Caco-2 (cell line): ENCODE results near the gene TSPAN33. TPM values are rescaled to one million over a fixed set of nuclear protein-coding genes. Genes with fewer than 3 reads are reported as not detected.
"Not testable (repeated sequence)": the region's sequence is repeated elsewhere in the genome, so short reads cannot be mapped to it uniquely, and the experiment has no call there.

Experiments
- BruUV-seq: library from RNA; stranded (reverse); fragments of 400-500 nt; replicated peaks from 2 replicates; lab custom pipeline; 2021; lab: Mats Ljungman, UMichigan
- CTCF ChIA-PET: fragments of 300-600 bp; sonication (Branson Sonifier 250); formaldehyde crosslinking; loops from one replicate; lab custom pipeline; 2022; ENCODE audit warnings: antibody characterized with exemption; lab: Charles Lee
- POLR2A ChIA-PET: fragments of 300-600 bp; sonication (Branson Sonifier 250); formaldehyde crosslinking; loops from one replicate; lab custom pipeline; 2022; ENCODE audit warnings: antibody characterized with exemption; lab: Charles Lee
- DNase-seq, 2 experiments: peaks; one replicate each; pipeline versions ENCODE4 v3.0.0 to v3.0.0-alpha.2; 2020 to 2022
- H3K27me3 ChIP-seq: replicated peaks from 2 replicates; pipeline ENCODE4 v1.6.0; 2011; ENCODE audit warnings: low read length; ENCODE audit not compliant: control insufficient read depth, insufficient read depth
- H3K36me3 ChIP-seq: 2 replicates; pipeline ENCODE4 v1.5.1; 2011; ENCODE audit warnings: low read length; ENCODE audit not compliant: control insufficient read depth, insufficient read depth
- H3K4me1 ChIP-seq: fragments of 250-450 bp; sonication (Bioruptor Pico); 2 replicates; pipeline ENCODE4 v1.5.1; 2020; ENCODE audit warnings: mild to moderate bottlenecking
- H3K4me3 ChIP-seq: 2 replicates; pipeline ENCODE4 v1.5.1; 2011; ENCODE audit warnings: low read depth, mild to moderate bottlenecking, control low read depth, low read length
- H3K9me3 ChIP-seq: fragments of 250-450 bp; sonication (Bioruptor Pico); 2 replicates; pipeline ENCODE4 v1.5.1; 2020; ENCODE audit warnings: mild to moderate bottlenecking, moderate library complexity
- H3K27ac Mint-ChIP-seq: one replicate; pipeline ENCODE4 v1.8.0; 2022; ENCODE audit warnings: mixed read lengths; ENCODE audit not compliant: unreplicated experiment
- H3K27me3 Mint-ChIP-seq: one replicate; pipeline ENCODE4 v1.8.0; 2022; ENCODE audit warnings: mixed read lengths; ENCODE audit not compliant: insufficient read depth, unreplicated experiment
- H3K36me3 Mint-ChIP-seq: one replicate; pipeline ENCODE4 v1.8.0; 2022; ENCODE audit warnings: mild to moderate bottlenecking, mixed read lengths; ENCODE audit not compliant: insufficient read depth, unreplicated experiment
- H3K4me1 Mint-ChIP-seq: one replicate; pipeline ENCODE4 v1.8.0; 2022; ENCODE audit warnings: low read depth, mixed read lengths; ENCODE audit not compliant: unreplicated experiment
- H3K4me3 Mint-ChIP-seq: one replicate; pipeline ENCODE4 v1.8.0; 2022; ENCODE audit warnings: mild to moderate bottlenecking, moderate library complexity, mixed read lengths; ENCODE audit not compliant: unreplicated experiment
- H3K9me3 Mint-ChIP-seq: one replicate; pipeline ENCODE4 v1.8.0; 2022; ENCODE audit warnings: mixed read lengths; ENCODE audit not compliant: unreplicated experiment
- intact Hi-C: fragments of 100-400 bp; cut with micrococcal nuclease; formaldehyde crosslinking; loops from one replicate; pipeline ENCODE4 v1.10.0; 2022; ENCODE audit not compliant: unreplicated experiment
- total RNA-seq: library from RNA; stranded (reverse); gene quantifications from 2 replicates; pipeline ENCODE4 v1.2.3, GENCODE V29; 2022
- TF ChIP-seq, protein P1 (sequence below), 2 experiments: fragments of 200-600 bp in 1 of 2; IDR thresholded peaks; 1 replicate in 1 of 2; 2 replicates in 1 of 2; pipeline versions ENCODE4 v1.5.1 to v1.8.0; 2011 to 2022; ENCODE audit warnings: antibody characterized with exemption in 1 of 2, control low read depth in 1 of 2, inconsistent platforms in 1 of 2, low read depth in 1 of 2, low read length in 1 of 2, mild to moderate bottlenecking in 1 of 2, moderate library complexity in 1 of 2; ENCODE audit not compliant: insufficient read depth in 1 of 2, severe bottlenecking in 1 of 2, unreplicated experiment in 1 of 2

Gene TSPAN33
- total RNA-seq, 1 experiment from 2014 or later: 4.5 TPM

DNA sequence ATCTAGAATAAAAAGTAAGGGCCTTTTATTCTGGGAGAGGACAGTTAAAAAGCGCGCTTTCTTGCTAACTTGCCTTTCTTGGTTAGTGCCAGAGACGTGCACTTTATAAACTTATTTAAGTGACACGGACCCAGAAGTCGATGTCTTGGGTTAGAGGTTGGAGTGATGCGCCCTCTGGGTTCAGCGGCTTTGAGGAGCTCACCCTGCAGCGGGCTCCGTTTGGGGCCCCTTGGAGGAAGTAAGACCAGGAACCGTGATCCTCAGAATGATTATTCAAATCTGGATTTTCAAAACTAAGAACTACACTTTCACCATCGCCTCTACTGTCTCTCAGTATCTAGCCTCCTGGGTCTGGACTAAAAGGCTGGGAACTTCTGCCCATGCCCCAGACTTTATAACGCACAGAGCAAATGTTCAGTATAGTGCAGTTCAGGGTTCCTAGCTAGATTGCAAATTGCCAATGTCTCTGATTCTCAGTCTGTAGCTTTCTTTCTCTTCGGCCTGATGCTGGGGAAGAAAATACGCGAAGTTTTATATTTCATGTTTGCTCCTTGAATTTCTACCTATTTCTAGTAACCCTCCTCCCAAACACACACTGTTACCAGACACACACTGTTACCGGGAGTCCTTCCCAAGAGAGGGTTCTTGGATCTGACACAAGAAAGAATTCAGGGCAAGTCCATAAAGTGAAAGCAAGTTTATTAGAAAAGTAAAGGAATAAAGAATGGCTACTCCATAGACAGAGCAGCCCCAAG is 25.4 kb downstream of the TSPAN33 start:
- Histone ChIP-seq H3K36me3 (no peaks in the 10 kb centered on the region), H3K27me3 (no peaks in the 10 kb centered on the region), H3K9me3 (no peaks in the 10 kb centered on the region), H3K4me3 (no peak overlapping the region), H3K4me1 (no peaks in the 10 kb centered on the region)
- Mint-ChIP-seq H3K4me3 (no peak overlapping the region), H3K27ac (no peak overlapping the region), H3K36me3 (no peaks in the 10 kb centered on the region), H3K27me3 (no peaks in the 10 kb centered on the region), H3K9me3 (no peaks in the 10 kb centered on the region), H3K4me1 (no peaks in the 10 kb centered on the region)
- no TSS peak for BruUV-seq
- ChIA-PET POLR2A (no interaction called here), CTCF (no interaction called here)
- no peak for DNase-seq
- TF ChIP-seq, protein P1, sequence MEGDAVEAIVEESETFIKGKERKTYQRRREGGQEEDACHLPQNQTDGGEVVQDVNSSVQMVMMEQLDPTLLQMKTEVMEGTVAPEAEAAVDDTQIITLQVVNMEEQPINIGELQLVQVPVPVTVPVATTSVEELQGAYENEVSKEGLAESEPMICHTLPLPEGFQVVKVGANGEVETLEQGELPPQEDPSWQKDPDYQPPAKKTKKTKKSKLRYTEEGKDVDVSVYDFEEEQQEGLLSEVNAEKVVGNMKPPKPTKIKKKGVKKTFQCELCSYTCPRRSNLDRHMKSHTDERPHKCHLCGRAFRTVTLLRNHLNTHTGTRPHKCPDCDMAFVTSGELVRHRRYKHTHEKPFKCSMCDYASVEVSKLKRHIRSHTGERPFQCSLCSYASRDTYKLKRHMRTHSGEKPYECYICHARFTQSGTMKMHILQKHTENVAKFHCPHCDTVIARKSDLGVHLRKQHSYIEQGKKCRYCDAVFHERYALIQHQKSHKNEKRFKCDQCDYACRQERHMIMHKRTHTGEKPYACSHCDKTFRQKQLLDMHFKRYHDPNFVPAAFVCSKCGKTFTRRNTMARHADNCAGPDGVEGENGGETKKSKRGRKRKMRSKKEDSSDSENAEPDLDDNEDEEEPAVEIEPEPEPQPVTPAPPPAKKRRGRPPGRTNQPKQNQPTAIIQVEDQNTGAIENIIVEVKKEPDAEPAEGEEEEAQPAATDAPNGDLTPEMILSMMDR (IDR thresholded peaks at IDR 0.05; ENCODE audit: insufficient read depth in 1 of 2, low read depth in 1 of 2, low read length in 1 of 2, severe bottlenecking in 1 of 2, unreplicated experiment in 1 of 2): no peak
- intact Hi-C loops: no loop called here

DNA sequence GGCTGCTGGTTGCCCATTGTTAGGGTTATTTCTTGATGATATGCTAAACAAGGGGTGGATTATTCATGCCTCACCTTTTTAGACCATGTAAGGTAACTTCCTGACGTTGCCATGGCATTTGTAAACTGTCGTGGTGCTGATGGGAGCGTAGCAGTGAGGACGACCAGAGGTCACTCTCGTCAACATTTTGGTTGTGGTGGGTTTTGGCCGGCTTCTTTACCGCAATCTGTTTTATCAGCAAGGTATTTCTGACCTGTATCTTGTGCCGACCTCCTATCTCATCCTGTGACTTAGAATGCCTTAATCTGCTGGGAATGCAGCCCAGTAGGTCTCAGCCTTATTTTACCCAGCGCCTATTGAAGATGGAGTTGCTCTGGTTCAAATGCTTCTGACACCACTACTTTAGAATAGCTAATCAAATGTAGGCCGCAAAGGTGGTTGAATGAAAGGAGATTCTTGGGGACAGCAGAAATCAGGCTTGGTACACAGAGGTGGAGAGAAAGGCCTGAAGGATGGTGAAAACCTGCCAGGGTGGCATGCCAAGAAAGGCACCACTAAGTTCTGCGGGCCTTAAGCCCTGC is 26.0 kb downstream of the TSPAN33 start:
- TF ChIP-seq, protein P1 (IDR thresholded peaks at IDR 0.05; ENCODE audit: insufficient read depth in 1 of 2, low read depth in 1 of 2, low read length in 1 of 2, severe bottlenecking in 1 of 2, unreplicated experiment in 1 of 2): no peak
- H3K27me3 ChIP-seq: no peaks in the 10 kb centered on the region
- H3K36me3 ChIP-seq: no peaks in the 10 kb centered on the region
- Mint-ChIP-seq H3K9me3 (no peaks in the 10 kb centered on the region), H3K4me3 (no peak overlapping the region), H3K4me1 (no peaks in the 10 kb centered on the region), H3K27me3 (no peaks in the 10 kb centered on the region), H3K27ac (no peak overlapping the region), H3K36me3 (no peaks in the 10 kb centered on the region)
- H3K9me3 ChIP-seq: no peaks in the 10 kb centered on the region
- no peak for DNase-seq
- no TSS peak for BruUV-seq
- H3K4me3 ChIP-seq: no peak overlapping the region
- ChIA-PET CTCF (no interaction called here), POLR2A (no interaction called here)
- no peaks in the 10 kb centered on the region for H3K4me1 ChIP-seq
- intact Hi-C loops: no loop called here

DNA sequence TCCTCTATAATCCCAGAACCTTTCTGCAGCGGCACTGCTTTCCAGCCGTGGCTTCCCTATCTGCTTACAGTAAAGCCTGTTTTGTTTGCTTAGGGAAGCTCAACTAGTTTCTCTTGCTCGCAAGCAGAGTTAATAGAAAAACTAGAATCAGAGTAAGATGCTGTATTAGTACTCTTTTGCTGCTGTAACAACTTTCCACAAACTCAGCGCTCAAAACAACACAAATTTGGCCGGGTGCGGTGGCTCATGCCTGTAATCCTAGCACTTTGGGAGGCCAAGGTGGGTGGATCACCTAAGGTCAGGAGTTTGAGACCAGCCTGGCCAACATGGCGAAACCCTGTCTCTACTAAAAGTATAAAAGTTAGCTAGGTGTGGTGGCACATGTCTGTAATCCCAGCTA is 29.4 kb downstream of the TSPAN33 start:
- POLR2A ChIA-PET, H3K27me3 Mint-ChIP-seq, BruUV-seq, H3K4me1 ChIP-seq, H3K4me1 Mint-ChIP-seq, H3K4me3 ChIP-seq, DNase-seq, H3K9me3 ChIP-seq, intact Hi-C loops, H3K9me3 Mint-ChIP-seq, H3K27ac Mint-ChIP-seq, H3K27me3 ChIP-seq, H3K4me3 Mint-ChIP-seq, CTCF ChIA-PET, H3K36me3 ChIP-seq, H3K36me3 Mint-ChIP-seq: not testable (repeated sequence)
